ENCODE data around the gene POLD1.
"Not testable (repeated sequence)": the region's sequence is repeated elsewhere in the genome, so short reads cannot be mapped to it uniquely, and the experiment has no call there.

The POLD1 gene

GRCh38 chr19:50435627-50436026, 51.5 kb downstream of the POLD1 start:
- no peak for DNase-seq (ENCODE audit: low spot score)

- no peak for DNase-seq (ENCODE audit: low spot score)
These were observed 53.8 kb downstream of the POLD1 start for GRCh38 chr19:50437862-50438449.

GRCh38 chr19:50439130-50439529, 55.0 kb downstream of the POLD1 start:
- DNase-seq (ENCODE audit: low spot score) = not testable (repeated sequence)

GRCh38 chr19:50444059-50444458, 59.9 kb downstream of the POLD1 start:
- no peak for DNase-seq (ENCODE audit: low spot score)

GRCh38 chr19:50447053-50447452, 62.9 kb downstream of the POLD1 start:
- DNase-seq (ENCODE audit: low spot score) = no peak

- DNase-seq (ENCODE audit: low spot score) = no peak
These were observed 63.6 kb downstream of the POLD1 start for GRCh38 chr19:50447750-50448149.

GRCh38 chr19:50449236-50449899, 65.2 kb downstream of the POLD1 start:
- DNase-seq (ENCODE audit: low spot score) = no peak

- DNase-seq (ENCODE audit: low spot score) = no peak
These were observed 66.4 kb downstream of the POLD1 start for GRCh38 chr19:50450369-50451222.

GRCh38 chr19:50451223-50451534, 67.0 kb downstream of the POLD1 start:
- DNase-seq (ENCODE audit: low spot score) = no peak

- no peak for DNase-seq (ENCODE audit: low spot score)
These were observed 69.1 kb downstream of the POLD1 start for GRCh38 chr19:50453243-50453642.

GRCh38 chr19:50455992-50456391, 71.8 kb downstream of the POLD1 start:
- no peak for DNase-seq (ENCODE audit: low spot score)

- no peak for DNase-seq (ENCODE audit: low spot score)
These were observed 73.2 kb downstream of the POLD1 start for GRCh38 chr19:50457300-50457699.

- DNase-seq (ENCODE audit: low spot score) = no peak
These were observed 74.4 kb downstream of the POLD1 start for GRCh38 chr19:50458396-50459066.

- no peak for DNase-seq (ENCODE audit: low spot score)
These were observed 74.9 kb downstream of the POLD1 start for GRCh38 chr19:50459067-50459456.

GRCh38 chr19:50459638-50460037, 75.5 kb downstream of the POLD1 start:
- DNase-seq (ENCODE audit: low spot score) = no peak

- DNase-seq (ENCODE audit: low spot score) = no peak
These were observed 76.1 kb downstream of the POLD1 start for GRCh38 chr19:50460161-50460765.

- DNase-seq (ENCODE audit: low spot score) = peak; percentile 53
These were observed 77.1 kb downstream of the POLD1 start for GRCh38 chr19:50461066-50461875.

- no peak for DNase-seq (ENCODE audit: low spot score)
These were observed 78.8 kb downstream of the POLD1 start for GRCh38 chr19:50462970-50463369.

- no peak for DNase-seq (ENCODE audit: low spot score)
These were observed 80.2 kb downstream of the POLD1 start for GRCh38 chr19:50464348-50464747.

GRCh38 chr19:50465000-50465399, 80.9 kb downstream of the POLD1 start:
- DNase-seq (ENCODE audit: low spot score) = no peak

GRCh38 chr19:50465986-50466705, 82.0 kb downstream of the POLD1 start:
- DNase-seq (ENCODE audit: low spot score) = no peak

Data from globus pallidus (tissue), 1 donor.